Measurements from ENCODE around the gene ORC3. TPM values are rescaled to one million over a fixed set of nuclear protein-coding genes. Genes with fewer than 3 reads are reported as not detected.

Gene ORC3
- total and polyA plus RNA-seq, 7 experiments from 2014 or later: 17.7 to 40.3 (median 28.2) TPM

- intact Hi-C loops (cut with micrococcal nuclease): loop anchor here in 1 of 2 donors (2.0 kb wide), 3 partner anchors 21 to 207 kb away; no protein-coding TSS in a partner anchor
- ChIA-PET POLR2A (interaction anchor here (0.6 to 1.6 kb wide), 7 partner anchors 9 to 1381 kb away, joined by 3 to 5 read pairs (median 3); partner anchors contain the start of genes ORC3, PNRC1 and RARS2), CTCF (interaction anchor here (0.6 kb wide), 2 partner anchors 42 to 59 kb away, joined by 3 to 5 read pairs; no protein-coding TSS in a partner anchor)
- Histone ChIP-seq H3K9me3 (ENCODE audit: control insufficient read depth in 2 of 3, low read length in 3 of 3) (no peaks in the 10 kb centered on the region), H3K4me1 (ENCODE audit: control insufficient read depth in 2 of 2, insufficient read depth in 2 of 2, low read length in 2 of 2) (peaks cover 14 to 26% of the 10 kb centered on the region in 2 donors), H3K27me3 (ENCODE audit: control insufficient read depth in 2 of 2, insufficient read depth in 2 of 2, low read length in 2 of 2) (no peaks in the 10 kb centered on the region), H3K4me3 (ENCODE audit: low read length) (peak overlapping the region; percentile 80), H3K36me3 (ENCODE audit: control insufficient read depth in 2 of 3, insufficient read depth in 3 of 3, low read length in 3 of 3) (peaks cover 0 to 9% (median 3%) of the 10 kb centered on the region in 3 experiments), H3K27ac (ENCODE audit: low read depth, low read length) (peak overlapping the region; percentile 93)
- no peak for ATAC-seq
- H3K4me3 Mint-ChIP-seq: peak overlapping the region; percentile 92 to 98 (median 96)
- peak overlapping the region in 7 of 9 donors; percentile 4 to 95 (median 63) for H3K27ac Mint-ChIP-seq
- DNase-seq: no peak
- peaks cover 0 to 16% (median 0%) of the 10 kb centered on the region in 5 donors for H3K36me3 Mint-ChIP-seq
- H3K4me1 Mint-ChIP-seq: peaks cover 35 to 56% (median 52%) of the 10 kb centered on the region in 7 donors
- no peaks in the 10 kb centered on the region for H3K27me3 Mint-ChIP-seq
- no peaks in the 10 kb centered on the region for H3K9me3 Mint-ChIP-seq
Observed at GRCh38 chr6:87699576-87699975, 109.6 kb downstream of the ORC3 start.

GRCh38 chr6:87700397-87701343 lies 110.7 kb downstream of the ORC3 start:
- Histone ChIP-seq H3K9me3 (ENCODE audit: control insufficient read depth in 2 of 3, low read length in 3 of 3) (no peaks in the 10 kb centered on the region), H3K27ac (ENCODE audit: low read depth, low read length) (peak overlapping the region; percentile 93), H3K4me1 (ENCODE audit: control insufficient read depth in 2 of 2, insufficient read depth in 2 of 2, low read length in 2 of 2) (peaks cover 6 to 18% of the 10 kb centered on the region in 2 donors), H3K27me3 (ENCODE audit: control insufficient read depth in 2 of 2, insufficient read depth in 2 of 2, low read length in 2 of 2) (no peaks in the 10 kb centered on the region), H3K4me3 (ENCODE audit: low read length) (peak overlapping the region; percentile 80), H3K36me3 (ENCODE audit: control insufficient read depth in 2 of 3, insufficient read depth in 3 of 3, low read length in 3 of 3) (peaks cover 0 to 9% (median 3%) of the 10 kb centered on the region in 3 experiments)
- intact Hi-C loops (cut with micrococcal nuclease): loop anchor here (1.0 to 10.0 kb wide), 9 partner anchors 8 to 1652 kb away; partner anchors contain the start of genes CFAP206 (in 1 of the 2) and UBE2J1 (in 1 of the 2)
- no peaks in the 10 kb centered on the region for H3K27me3 Mint-ChIP-seq
- ChIA-PET POLR2A (interaction anchor here (0.6 to 2.8 kb wide), 9 partner anchors 10 to 1380 kb away, joined by 3 to 44 read pairs (median 3); partner anchors contain the start of genes ORC3, PNRC1, RARS2 and SLC35A1), CTCF (interaction anchor here (0.5 to 0.6 kb wide), 3 partner anchors 34 to 60 kb away, joined by 3 read pairs; no protein-coding TSS in a partner anchor)
- DNase-seq: peak in 3 of 9 donors; percentile 11 to 20 (median 12)
- H3K4me3 Mint-ChIP-seq: peak overlapping the region; percentile 92 to 98 (median 96)
- H3K36me3 Mint-ChIP-seq: peaks cover 0 to 16% (median 0%) of the 10 kb centered on the region in 5 donors
- H3K4me1 Mint-ChIP-seq: peaks cover 32 to 52% (median 47%) of the 10 kb centered on the region in 7 donors
- H3K27ac Mint-ChIP-seq: peak overlapping the region; percentile 89 to 97 (median 94)
- no peaks in the 10 kb centered on the region for H3K9me3 Mint-ChIP-seq
- peak; percentile 9 for ATAC-seq

GRCh38 chr6:87701344-87701675 lies 111.4 kb downstream of the ORC3 start:
- no peaks in the 10 kb centered on the region for H3K9me3 ChIP-seq (ENCODE audit: control insufficient read depth in 2 of 3, low read length in 3 of 3)
- peaks cover 0 to 9% (median 3%) of the 10 kb centered on the region in 3 experiments for H3K36me3 ChIP-seq (ENCODE audit: control insufficient read depth in 2 of 3, insufficient read depth in 3 of 3, low read length in 3 of 3)
- Mint-ChIP-seq H3K27ac (peak overlapping the region; percentile 89 to 97 (median 94)), H3K4me3 (peak overlapping the region; percentile 92 to 98 (median 96)), H3K36me3 (peaks cover 0 to 16% (median 0%) of the 10 kb centered on the region in 5 donors), H3K9me3 (no peaks in the 10 kb centered on the region), H3K4me1 (peaks cover 26 to 45% (median 42%) of the 10 kb centered on the region in 7 donors), H3K27me3 (no peaks in the 10 kb centered on the region)
- CTCF ChIA-PET: no interaction called here
- H3K4me1 ChIP-seq (ENCODE audit: control insufficient read depth in 2 of 2, insufficient read depth in 2 of 2, low read length in 2 of 2): peaks cover 6 to 13% of the 10 kb centered on the region in 2 donors
- ATAC-seq: no peak
- DNase-seq: peak in 1 of 9 donors; percentile 14
- POLR2A ChIA-PET: interaction anchor here (0.6 to 2.8 kb wide), 11 partner anchors 11 to 1379 kb away, joined by 3 to 44 read pairs (median 4); partner anchors contain the start of genes ORC3, PNRC1, RARS2 and SLC35A1
- intact Hi-C loops (cut with micrococcal nuclease): loop anchor here (1.0 to 10.0 kb wide), 7 partner anchors 30 to 1651 kb away; partner anchors contain the start of genes CFAP206 (in 1 of the 2) and UBE2J1 (in 1 of the 2)
- H3K4me3 ChIP-seq (ENCODE audit: low read length): peak overlapping the region; percentile 80
- H3K27ac ChIP-seq (ENCODE audit: low read depth, low read length): peak overlapping the region; percentile 93
- no peaks in the 10 kb centered on the region for H3K27me3 ChIP-seq (ENCODE audit: control insufficient read depth in 2 of 2, insufficient read depth in 2 of 2, low read length in 2 of 2)

GRCh38 chr6:87701676-87702588 lies 112.0 kb downstream of the ORC3 start, which contains the start of gene AKIRIN2:
AKIRIN2 (minus strand) TSS chr6:87702233; CDS start chr6:87701684, 549 bp downstream.
- H3K27me3 ChIP-seq (ENCODE audit: control insufficient read depth in 2 of 2, insufficient read depth in 2 of 2, low read length in 2 of 2): no peaks in the 10 kb centered on the region
- ChIA-PET CTCF (interaction anchor here (0.7 kb wide), 1 partner anchor 112 kb away, joined by 3 read pairs; the partner anchor contains the start of gene RARS2), POLR2A (interaction anchor here (0.6 to 2.8 kb wide), 18 partner anchors 9 to 1379 kb away, joined by 3 to 44 read pairs (median 3); partner anchors contain the start of genes ORC3, PNRC1, RARS2 and RNGTT)
- Mint-ChIP-seq H3K9me3 (no peaks in the 10 kb centered on the region), H3K4me1 (peaks cover 22 to 43% (median 40%) of the 10 kb centered on the region in 7 donors), H3K27me3 (no peaks in the 10 kb centered on the region), H3K4me3 (peak within 1 kb of the TSS; percentile 92 to 98 (median 96)), H3K36me3 (peaks cover 0 to 16% (median 0%) of the 10 kb centered on the region in 5 donors), H3K27ac (peak within 1 kb of the TSS; percentile 89 to 97 (median 94))
- peaks cover 6 to 13% of the 10 kb centered on the region in 2 donors for H3K4me1 ChIP-seq (ENCODE audit: control insufficient read depth in 2 of 2, insufficient read depth in 2 of 2, low read length in 2 of 2)
- DNase-seq: peak; percentile 96 to 99 (median 98)
- H3K9me3 ChIP-seq (ENCODE audit: control insufficient read depth in 2 of 3, low read length in 3 of 3): no peaks in the 10 kb centered on the region
- intact Hi-C loops (cut with micrococcal nuclease): loop anchor here (1.0 to 10.0 kb wide), 22 partner anchors 30 to 1936 kb away; partner anchors contain the start of genes CFAP206 (in 2 of the 2), ORC3 (in 2 of the 2), RNGTT (in 2 of the 2) and SLC35A1 (in 2 of the 2)
- peak; percentile 90 for ATAC-seq
- H3K27ac ChIP-seq (ENCODE audit: low read depth, low read length): peak within 1 kb of the TSS; percentile 93
- peaks cover 0 to 9% (median 3%) of the 10 kb centered on the region in 3 experiments for H3K36me3 ChIP-seq (ENCODE audit: control insufficient read depth in 2 of 3, insufficient read depth in 3 of 3, low read length in 3 of 3)
- H3K4me3 ChIP-seq (ENCODE audit: low read length): peak within 1 kb of the TSS; percentile 80

GRCh38 chr6:87702589-87702945 lies 112.6 kb downstream of the ORC3 start:
- H3K36me3 Mint-ChIP-seq: peaks cover 0 to 16% (median 0%) of the 10 kb centered on the region in 5 donors
- peak overlapping the region; percentile 89 to 97 (median 94) for H3K27ac Mint-ChIP-seq
- Histone ChIP-seq H3K27me3 (ENCODE audit: control insufficient read depth in 2 of 2, insufficient read depth in 2 of 2, low read length in 2 of 2) (no peaks in the 10 kb centered on the region), H3K27ac (ENCODE audit: low read depth, low read length) (peak overlapping the region; percentile 93), H3K4me3 (ENCODE audit: low read length) (peak overlapping the region; percentile 80), H3K9me3 (ENCODE audit: control insufficient read depth in 2 of 3, low read length in 3 of 3) (no peaks in the 10 kb centered on the region), H3K36me3 (ENCODE audit: control insufficient read depth in 2 of 3, insufficient read depth in 3 of 3, low read length in 3 of 3) (peaks cover 0 to 9% (median 3%) of the 10 kb centered on the region in 3 experiments), H3K4me1 (ENCODE audit: control insufficient read depth in 2 of 2, insufficient read depth in 2 of 2, low read length in 2 of 2) (peaks cover 4 to 13% of the 10 kb centered on the region in 2 donors)
- peak overlapping the region; percentile 92 to 98 (median 96) for H3K4me3 Mint-ChIP-seq
- ChIA-PET CTCF (interaction anchor here (0.7 kb wide), 1 partner anchor 113 kb away, joined by 3 read pairs; the partner anchor contains the start of gene RARS2), POLR2A (interaction anchor here (0.6 to 2.8 kb wide), 15 partner anchors 8 to 1378 kb away, joined by 3 to 44 read pairs (median 4); partner anchors contain the start of genes ORC3, PNRC1, RARS2 and RNGTT)
- ATAC-seq (no peak), DNase-seq (no peak)
- H3K4me1 Mint-ChIP-seq: peaks cover 22 to 41% (median 34%) of the 10 kb centered on the region in 7 donors
- intact Hi-C loops (cut with micrococcal nuclease): loop anchor here (1.0 to 10.0 kb wide), 19 partner anchors 30 to 1936 kb away; partner anchors contain the start of genes CFAP206 (in 2 of the 2), ORC3 (in 2 of the 2), RNGTT (in 2 of the 2) and SLC35A1 (in 2 of the 2)
- no peaks in the 10 kb centered on the region for H3K27me3 Mint-ChIP-seq
- H3K9me3 Mint-ChIP-seq: no peaks in the 10 kb centered on the region

Measured in naive thymus-derived CD4-positive, alpha-beta T cell (primary cell).